ENCODE data around the gene TIAM1. TPM values are rescaled to one million over a fixed set of nuclear protein-coding genes. Genes with fewer than 3 reads are reported as not detected.

Gene TIAM1
- total and polyA plus RNA-seq, 2 of the 8 experiments (the other 6 are each of a cell fraction or from before 2014, with no cell fraction given), result 10.1 to 30.7 TPM

- WGBS, 2 experiments (ENCODE audit: extremely low coverage in 1 of 2, insufficient coverage in 1 of 2, insufficient read length in 1 of 2, insufficient replicate concordance in 2 of 2, low coverage in 1 of 2, low lambda C conversion rate in 2 of 2, missing lambda C conversion rate in 1 of 2), result 94% methylated on average over 11 of the region's 11 CpGs; no CpG with 5 or more reads in 1 of the 2 experiments
- POLR2A ChIA-PET (ENCODE audit: partially characterized antibody), result no interaction called here
These were observed 118.3 kb downstream of the TIAM1 start for GRCh38 chr21:31225713-31226112.

More at GRCh38 chr21:31225713-31226112, 118.3 kb downstream of the TIAM1 start:
- Histone ChIP-seq H2BK15ac (ENCODE audit: low read length) (no peak overlapping the region), H2BK20ac (ENCODE audit: low read length) (no peak overlapping the region), H3K4me3 (ENCODE audit: extremely low read depth in 1 of 4, insufficient read depth in 2 of 4, low read depth in 3 of 4, low read length in 4 of 4) (no peak overlapping the region), H4K91ac (replicated peaks; ENCODE audit: insufficient read length, low read length) (no peak overlapping the region), H3K4me1 (replicated peaks in 1 of 4; ENCODE audit: control insufficient read depth in 3 of 4, insufficient read depth in 4 of 4, low read length in 3 of 4) (no peaks in the 10 kb centered on the region), H4K5ac (ENCODE audit: insufficient read length, low read depth, low read length) (no peak overlapping the region), H2AK5ac (ENCODE audit: low read depth, low read length) (no peak overlapping the region), H2BK5ac (ENCODE audit: low read depth, low read length) (no peak overlapping the region), H2BK120ac (replicated peaks; ENCODE audit: low read depth, low read length) (no peak overlapping the region), H4K20me1 (replicated peaks in 1 of 2; ENCODE audit: control insufficient read depth in 1 of 2, insufficient read depth in 2 of 2, low read length in 2 of 2) (no peaks in the 10 kb centered on the region), H3K27me3 (replicated peaks in 1 of 4; ENCODE audit: control insufficient read depth in 3 of 4, extremely low read depth in 1 of 4, insufficient read depth in 3 of 4, low read length in 3 of 4) (no peaks in the 10 kb centered on the region), H3K79me2 (ENCODE audit: control insufficient read depth in 1 of 2, insufficient read depth in 2 of 2, low read length in 2 of 2) (no peaks in the 10 kb centered on the region), H2BK12ac (ENCODE audit: low read depth, low read length) (no peak overlapping the region), H4K8ac (ENCODE audit: extremely low read depth, insufficient read depth, low read length) (no peak overlapping the region), H3K4me2 (ENCODE audit: insufficient read depth in 1 of 2, low read depth in 2 of 2, low read length in 2 of 2) (no peak overlapping the region), H3K4ac (replicated peaks; ENCODE audit: insufficient read length, low read depth, low read length) (no peak overlapping the region), H3K9me3 (ENCODE audit: insufficient read depth in 2 of 2, low read depth in 1 of 2, low read length in 1 of 2) (no peaks in the 10 kb centered on the region), H3K23me2 (ENCODE audit: low read depth, low read length) (no peaks in the 10 kb centered on the region), H3K79me1 (ENCODE audit: low read depth, low read length) (no peaks in the 10 kb centered on the region), H3K36me3 (ENCODE audit: control insufficient read depth in 2 of 4, insufficient read depth in 4 of 4, low read length in 3 of 4) (peaks cover 0 to 5% (median 2%) of the 10 kb centered on the region in 4 experiments; a peak in 2 of 8 replicates), H3K23ac (ENCODE audit: insufficient read length) (no peak overlapping the region), H3K18ac (ENCODE audit: extremely low read depth, low read length) (no peak overlapping the region), H3K56ac (replicated peaks; ENCODE audit: insufficient read length, low read depth, low read length) (no peak overlapping the region), H3K9ac (replicated peaks in 1 of 4; ENCODE audit: extremely low read depth in 1 of 4, low read depth in 3 of 4, low read length in 3 of 4) (no peak overlapping the region), H3K14ac (ENCODE audit: insufficient read length) (no peak overlapping the region), H2AFZ (ENCODE audit: low read length) (no peak overlapping the region), H3K27ac (ENCODE audit: low read depth, low read length) (no peak overlapping the region)
- FAIRE-seq (no peak), DNase-seq (ENCODE audit: low read depth in 1 of 2, low spot score in 2 of 2) (no peak)
- CTCF ChIA-PET (ENCODE audit: partially characterized antibody), result no interaction called here
- no peak for TF ChIP-seq EZH2 (IDR thresholded peaks at IDR 0.05; ENCODE audit: low read depth, low read length, severe bottlenecking)
